GM19043 (cell line): ENCODE data around the gene ZNF462.

Experiments
- ATAC-seq: cut with Tn5 transposase; IDR thresholded peaks from one replicate; pipeline ENCODE4 v1.9.1; 2021; ENCODE audit warnings: low read depth; ENCODE audit not compliant: unreplicated experiment

ZNF462 gene

DNA sequence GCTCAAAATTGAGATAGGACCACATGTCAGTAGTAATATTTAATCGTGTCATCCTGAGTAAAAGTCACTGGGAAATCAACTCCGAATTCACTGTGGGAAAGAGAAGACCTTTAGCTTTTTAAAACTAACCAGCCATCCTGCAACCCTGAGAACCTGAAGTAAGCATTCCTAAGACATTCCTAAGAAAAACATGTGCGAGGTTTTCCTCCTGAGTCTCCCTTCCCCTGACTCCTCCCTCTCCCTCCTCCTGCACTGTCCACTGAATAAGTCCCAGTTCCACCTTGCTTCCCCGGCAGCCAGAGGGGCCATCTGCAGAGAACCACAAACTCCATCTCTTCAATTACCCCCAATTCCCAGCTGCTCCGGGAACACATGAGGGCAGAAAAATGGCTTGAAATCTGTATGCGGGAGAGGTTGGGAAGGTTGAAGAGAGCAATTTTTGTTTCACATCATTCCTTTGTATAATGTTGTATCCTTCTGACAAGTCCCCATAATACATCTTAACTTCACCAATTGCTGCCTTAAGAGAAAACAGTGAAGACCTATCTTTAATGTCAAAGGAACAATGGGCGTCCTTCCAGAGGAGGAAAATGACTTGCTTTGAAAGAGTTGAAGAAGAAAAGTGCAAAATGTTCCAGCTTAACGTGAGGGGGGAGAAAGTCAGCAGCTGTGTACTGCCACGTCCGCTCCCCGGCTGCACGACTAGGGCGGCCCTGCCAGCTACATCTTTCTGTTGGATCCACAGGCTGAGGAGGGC, 186.3 kb downstream of the ZNF462 start:
- no peak for ATAC-seq

- ATAC-seq: no peak
Measured at GRCh38 chr9:107049803-107050184, 186.8 kb downstream of the ZNF462 start.

DNA sequence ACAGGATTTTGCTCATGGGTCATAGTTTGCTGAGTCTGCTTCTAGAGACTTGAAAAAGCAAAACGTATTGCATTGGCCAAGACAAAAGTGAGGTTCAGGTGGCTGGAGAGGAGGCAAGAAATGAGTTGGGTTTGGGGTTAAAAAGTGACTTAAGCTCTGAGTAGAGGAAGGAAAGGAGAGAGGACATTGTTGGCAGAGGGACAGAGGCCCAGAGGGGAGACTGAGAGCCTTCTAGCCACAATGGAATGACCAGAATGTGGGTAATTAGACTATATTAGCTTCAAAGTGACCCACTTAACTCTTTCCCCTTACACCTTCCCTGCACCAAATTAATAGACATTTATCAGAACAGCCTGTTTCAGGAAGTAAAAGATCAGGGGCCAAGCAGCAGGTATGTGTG, 188.4 kb downstream of the ZNF462 start:
- no peak for ATAC-seq

GRCh38 chr9:107054146-107054545, 191.2 kb downstream of the ZNF462 start:
- ATAC-seq: no peak

- no peak for ATAC-seq
Measured at GRCh38 chr9:107059220-107059619, 196.3 kb downstream of the ZNF462 start.

DNA sequence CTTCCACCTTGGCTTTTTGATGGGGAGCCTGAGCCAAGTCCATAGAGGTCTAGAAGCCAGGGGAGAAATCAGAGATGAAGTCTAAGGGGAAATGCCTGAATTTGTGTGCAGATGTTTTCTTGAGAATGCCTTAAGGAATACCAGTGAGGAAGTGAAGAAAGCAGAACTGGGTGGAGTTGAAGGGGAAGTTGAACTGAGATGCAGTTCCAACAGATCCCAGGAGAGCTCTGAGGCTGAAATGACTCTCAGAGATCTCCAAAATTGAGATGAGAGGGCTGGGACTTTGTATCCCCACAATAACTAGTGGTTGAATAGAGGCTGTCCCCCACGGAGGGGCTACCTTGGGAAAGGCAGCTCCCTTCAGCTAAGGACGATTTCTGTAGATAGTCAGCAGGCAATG, 197.1 kb downstream of the ZNF462 start:
- no peak for ATAC-seq
